Stimulated activated CD8-positive, alpha-beta memory T cell treated with anti-CD3 and anti-CD28 coated beads, Interleukin-15, amount 100 ng/mL, for 48 hours (primary cell): ENCODE results near the gene EEIG2.
"Not testable (repeated sequence)": the region's sequence is repeated elsewhere in the genome, so short reads cannot be mapped to it uniquely, and the experiment has no call there.

Source experiments
- DNase-seq, 2 donors: peaks; one replicate each; pipeline ENCODE4 v3.0.0-alpha.2; 2020; ENCODE audit warnings: low read depth in 2 of 2

Gene EEIG2

GRCh38 chr1:108559215-108560186 lies at the start of gene EEIG2:
TSS of gene EEIG2 (plus strand) at chr1:108560100. CDS start at chr1:108560429, 329 bp downstream.
- peak; percentile 82 to 86 for DNase-seq

- DNase-seq = no peak
Observed at GRCh38 chr1:108511764-108512163, 48.1 kb upstream of the EEIG2 start.

- DNase-seq = no peak
Observed at GRCh38 chr1:108512239-108513043, 47.5 kb upstream of the EEIG2 start.

GRCh38 chr1:108513044-108513415 lies 46.9 kb upstream of the EEIG2 start:
- no peak for DNase-seq

GRCh38 chr1:108513914-108514313 lies 46.0 kb upstream of the EEIG2 start:
- DNase-seq = not testable (repeated sequence)

- DNase-seq = not testable (repeated sequence)
Observed at GRCh38 chr1:108517301-108517897, 42.5 kb upstream of the EEIG2 start.

GRCh38 chr1:108521990-108522393 lies 37.9 kb upstream of the EEIG2 start:
- DNase-seq = no peak

- no peak for DNase-seq
Observed at GRCh38 chr1:108523829-108524228, 36.1 kb upstream of the EEIG2 start.

GRCh38 chr1:108524676-108525075 lies 35.2 kb upstream of the EEIG2 start:
- no peak for DNase-seq

- no peak for DNase-seq
Observed at GRCh38 chr1:108527135-108527534, 32.8 kb upstream of the EEIG2 start.

- no peak for DNase-seq
Observed at GRCh38 chr1:108527837-108528236, 32.1 kb upstream of the EEIG2 start.

GRCh38 chr1:108531444-108531843 lies 28.5 kb upstream of the EEIG2 start:
- DNase-seq = no peak

- no peak for DNase-seq
Observed at GRCh38 chr1:108532730-108533129, 27.2 kb upstream of the EEIG2 start.

GRCh38 chr1:108533351-108534083 lies 26.4 kb upstream of the EEIG2 start:
- peak in 1 of 2 donors; percentile 19 for DNase-seq

- DNase-seq = no peak
Observed at GRCh38 chr1:108534759-108535158, 25.1 kb upstream of the EEIG2 start.

GRCh38 chr1:108535315-108535897 lies 24.5 kb upstream of the EEIG2 start:
- DNase-seq = not testable (repeated sequence)

GRCh38 chr1:108536021-108536420 lies 23.9 kb upstream of the EEIG2 start:
- not testable (repeated sequence) for DNase-seq

- not testable (repeated sequence) for DNase-seq
Observed at GRCh38 chr1:108536791-108537190, 23.1 kb upstream of the EEIG2 start.

- no peak for DNase-seq
Observed at GRCh38 chr1:108537976-108538375, 21.9 kb upstream of the EEIG2 start.

GRCh38 chr1:108540977-108541376 lies 18.9 kb upstream of the EEIG2 start:
- DNase-seq = no peak

- no peak for DNase-seq
Observed at GRCh38 chr1:108541861-108542260, 18.0 kb upstream of the EEIG2 start.
